ENCODE data around the gene HIC1.

GRCh38 chr17:2075336-2076086, 20.6 kb downstream of the HIC1 start:
- TF ChIP-seq POLR2AphosphoS5 (IDR thresholded peaks at IDR 0.05) (no peak), POLR2A (IDR thresholded peaks at IDR 0.05) (no peak)
- TF ChIP-seq, protein P1, sequence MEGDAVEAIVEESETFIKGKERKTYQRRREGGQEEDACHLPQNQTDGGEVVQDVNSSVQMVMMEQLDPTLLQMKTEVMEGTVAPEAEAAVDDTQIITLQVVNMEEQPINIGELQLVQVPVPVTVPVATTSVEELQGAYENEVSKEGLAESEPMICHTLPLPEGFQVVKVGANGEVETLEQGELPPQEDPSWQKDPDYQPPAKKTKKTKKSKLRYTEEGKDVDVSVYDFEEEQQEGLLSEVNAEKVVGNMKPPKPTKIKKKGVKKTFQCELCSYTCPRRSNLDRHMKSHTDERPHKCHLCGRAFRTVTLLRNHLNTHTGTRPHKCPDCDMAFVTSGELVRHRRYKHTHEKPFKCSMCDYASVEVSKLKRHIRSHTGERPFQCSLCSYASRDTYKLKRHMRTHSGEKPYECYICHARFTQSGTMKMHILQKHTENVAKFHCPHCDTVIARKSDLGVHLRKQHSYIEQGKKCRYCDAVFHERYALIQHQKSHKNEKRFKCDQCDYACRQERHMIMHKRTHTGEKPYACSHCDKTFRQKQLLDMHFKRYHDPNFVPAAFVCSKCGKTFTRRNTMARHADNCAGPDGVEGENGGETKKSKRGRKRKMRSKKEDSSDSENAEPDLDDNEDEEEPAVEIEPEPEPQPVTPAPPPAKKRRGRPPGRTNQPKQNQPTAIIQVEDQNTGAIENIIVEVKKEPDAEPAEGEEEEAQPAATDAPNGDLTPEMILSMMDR (IDR thresholded peaks at IDR 0.05): no peak
